HepG2 (cell line): Measurements from ENCODE around the gene LRRTM3. TPM values are rescaled to one million over a fixed set of nuclear protein-coding genes. Genes with fewer than 3 reads are reported as not detected.

Experiments used
- AGO1 ChIP-seq: fragments of 200-400 bp; formaldehyde crosslinking; IDR thresholded peaks from 2 replicates; pipeline ENCODE4 v1.6.1; 2017; ENCODE audit warnings: mild to moderate bottlenecking, low read depth, low read length, moderate library complexity; ENCODE audit not compliant: poor library complexity, severe bottlenecking
- HMGXB4 ChIP-seq, 2 experiments: sonication (generic) in 1 of 2; formaldehyde crosslinking in 1 of 2; IDR thresholded peaks; 2 replicates each; pipeline versions ENCODE4 v1.4.0 to v1.6.1; 2018 to 2020; ENCODE audit warnings: missing genetic modification reagents in 2 of 2, borderline replicate concordance in 1 of 2, low read depth in 1 of 2, mild to moderate bottlenecking in 1 of 2, missing biosample characterization in 1 of 2
- HOXA3 ChIP-seq: sonication (generic); formaldehyde crosslinking; IDR thresholded peaks from 2 replicates; pipeline ENCODE4 v1.5.0; 2020; ENCODE audit warnings: missing genetic modification reagents
- ZFP37 ChIP-seq: sonication (generic); formaldehyde crosslinking; IDR thresholded peaks from 2 replicates; pipeline ENCODE4 v1.4.0; 2020; ENCODE audit warnings: missing genetic modification reagents, borderline replicate concordance
- ZFP90 ChIP-seq: sonication (generic); formaldehyde crosslinking; IDR thresholded peaks from 2 replicates; pipeline ENCODE4 v1.8.0; 2022; ENCODE audit warnings: missing genetic modification reagents, mild to moderate bottlenecking, inconsistent platforms, borderline replicate concordance
- polyA plus RNA-seq, 8 experiments: library from polyadenylated mRNA; depleted of rRNA in 3 of 8; stranded (reverse) in 7 of 8; unstranded in 1 of 8; fragments of >200 nt; fragmentation: Illumina TruSeq in 4 of 8; extraction: Trizol in 4 of 8; gene quantifications; 2 replicates each; pipeline versions ENCODE4 v1.2.1 to v1.2.3, GENCODE V29; 2011 to 2016; ENCODE audit warnings: low read depth in 4 of 8, missing spikeins in 1 of 8, mixed read lengths in 1 of 8; ENCODE audit not compliant: insufficient read depth in 1 of 8
- total RNA-seq, 5 experiments: library from RNA; depleted of rRNA; stranded (reverse); fragments of >200 nt; fragmentation: Illumina TruSeq; extraction: Trizol; gene quantifications; 2 replicates each; pipeline ENCODE4 v1.2.3, GENCODE V29; 2016; ENCODE audit warnings: low read depth in 1 of 5
- TF ChIP-seq, protein P1 (sequence below): sonication (generic); formaldehyde crosslinking; IDR thresholded peaks from 2 replicates; pipeline ENCODE4 v1.4.0; 2020; ENCODE audit warnings: mild to moderate bottlenecking, missing genetic modification reagents
- TF ChIP-seq, protein P2 (sequence below): sonication (generic); formaldehyde crosslinking; IDR thresholded peaks from 2 replicates; pipeline ENCODE4 v1.8.1; 2023; ENCODE audit warnings: mild to moderate bottlenecking, missing genetic modification reagents
- TF ChIP-seq, protein P3 (sequence below): sonication (generic); formaldehyde crosslinking; IDR thresholded peaks from 2 replicates; pipeline ENCODE4 v1.9.0; 2021; ENCODE audit warnings: mild to moderate bottlenecking, missing genetic modification reagents

LRRTM3 gene
- total and polyA plus RNA-seq, 2 of the 13 experiments (the other 11 are each of a cell fraction or from before 2014, with no cell fraction given), result not detected

- no peak for TF ChIP-seq ZFP90 (CRISPR knock-in tag)
- no peak for TF ChIP-seq AGO1
- TF ChIP-seq HMGXB4 (CRISPR knock-in tag; IDR thresholded peaks at IDR 0.05; ENCODE audit: borderline replicate concordance in 1 of 2, low read depth in 1 of 2), result no peak
- no peak for TF ChIP-seq ZFP37 (CRISPR knock-in tag)
- TF ChIP-seq, protein P1, sequence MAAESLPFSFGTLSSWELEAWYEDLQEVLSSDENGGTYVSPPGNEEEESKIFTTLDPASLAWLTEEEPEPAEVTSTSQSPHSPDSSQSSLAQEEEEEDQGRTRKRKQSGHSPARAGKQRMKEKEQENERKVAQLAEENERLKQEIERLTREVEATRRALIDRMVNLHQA (CRISPR knock-in tag), result no peak
- TF ChIP-seq HOXA3 (CRISPR knock-in tag), result no peak
- TF ChIP-seq, protein P2, sequence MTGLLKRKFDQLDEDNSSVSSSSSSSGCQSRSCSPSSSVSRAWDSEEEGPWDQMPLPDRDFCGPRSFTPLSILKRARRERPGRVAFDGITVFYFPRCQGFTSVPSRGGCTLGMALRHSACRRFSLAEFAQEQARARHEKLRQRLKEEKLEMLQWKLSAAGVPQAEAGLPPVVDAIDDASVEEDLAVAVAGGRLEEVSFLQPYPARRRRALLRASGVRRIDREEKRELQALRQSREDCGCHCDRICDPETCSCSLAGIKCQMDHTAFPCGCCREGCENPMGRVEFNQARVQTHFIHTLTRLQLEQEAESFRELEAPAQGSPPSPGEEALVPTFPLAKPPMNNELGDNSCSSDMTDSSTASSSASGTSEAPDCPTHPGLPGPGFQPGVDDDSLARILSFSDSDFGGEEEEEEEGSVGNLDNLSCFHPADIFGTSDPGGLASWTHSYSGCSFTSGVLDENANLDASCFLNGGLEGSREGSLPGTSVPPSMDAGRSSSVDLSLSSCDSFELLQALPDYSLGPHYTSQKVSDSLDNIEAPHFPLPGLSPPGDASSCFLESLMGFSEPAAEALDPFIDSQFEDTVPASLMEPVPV (CRISPR knock-in tag), result no peak
- TF ChIP-seq, protein P3, sequence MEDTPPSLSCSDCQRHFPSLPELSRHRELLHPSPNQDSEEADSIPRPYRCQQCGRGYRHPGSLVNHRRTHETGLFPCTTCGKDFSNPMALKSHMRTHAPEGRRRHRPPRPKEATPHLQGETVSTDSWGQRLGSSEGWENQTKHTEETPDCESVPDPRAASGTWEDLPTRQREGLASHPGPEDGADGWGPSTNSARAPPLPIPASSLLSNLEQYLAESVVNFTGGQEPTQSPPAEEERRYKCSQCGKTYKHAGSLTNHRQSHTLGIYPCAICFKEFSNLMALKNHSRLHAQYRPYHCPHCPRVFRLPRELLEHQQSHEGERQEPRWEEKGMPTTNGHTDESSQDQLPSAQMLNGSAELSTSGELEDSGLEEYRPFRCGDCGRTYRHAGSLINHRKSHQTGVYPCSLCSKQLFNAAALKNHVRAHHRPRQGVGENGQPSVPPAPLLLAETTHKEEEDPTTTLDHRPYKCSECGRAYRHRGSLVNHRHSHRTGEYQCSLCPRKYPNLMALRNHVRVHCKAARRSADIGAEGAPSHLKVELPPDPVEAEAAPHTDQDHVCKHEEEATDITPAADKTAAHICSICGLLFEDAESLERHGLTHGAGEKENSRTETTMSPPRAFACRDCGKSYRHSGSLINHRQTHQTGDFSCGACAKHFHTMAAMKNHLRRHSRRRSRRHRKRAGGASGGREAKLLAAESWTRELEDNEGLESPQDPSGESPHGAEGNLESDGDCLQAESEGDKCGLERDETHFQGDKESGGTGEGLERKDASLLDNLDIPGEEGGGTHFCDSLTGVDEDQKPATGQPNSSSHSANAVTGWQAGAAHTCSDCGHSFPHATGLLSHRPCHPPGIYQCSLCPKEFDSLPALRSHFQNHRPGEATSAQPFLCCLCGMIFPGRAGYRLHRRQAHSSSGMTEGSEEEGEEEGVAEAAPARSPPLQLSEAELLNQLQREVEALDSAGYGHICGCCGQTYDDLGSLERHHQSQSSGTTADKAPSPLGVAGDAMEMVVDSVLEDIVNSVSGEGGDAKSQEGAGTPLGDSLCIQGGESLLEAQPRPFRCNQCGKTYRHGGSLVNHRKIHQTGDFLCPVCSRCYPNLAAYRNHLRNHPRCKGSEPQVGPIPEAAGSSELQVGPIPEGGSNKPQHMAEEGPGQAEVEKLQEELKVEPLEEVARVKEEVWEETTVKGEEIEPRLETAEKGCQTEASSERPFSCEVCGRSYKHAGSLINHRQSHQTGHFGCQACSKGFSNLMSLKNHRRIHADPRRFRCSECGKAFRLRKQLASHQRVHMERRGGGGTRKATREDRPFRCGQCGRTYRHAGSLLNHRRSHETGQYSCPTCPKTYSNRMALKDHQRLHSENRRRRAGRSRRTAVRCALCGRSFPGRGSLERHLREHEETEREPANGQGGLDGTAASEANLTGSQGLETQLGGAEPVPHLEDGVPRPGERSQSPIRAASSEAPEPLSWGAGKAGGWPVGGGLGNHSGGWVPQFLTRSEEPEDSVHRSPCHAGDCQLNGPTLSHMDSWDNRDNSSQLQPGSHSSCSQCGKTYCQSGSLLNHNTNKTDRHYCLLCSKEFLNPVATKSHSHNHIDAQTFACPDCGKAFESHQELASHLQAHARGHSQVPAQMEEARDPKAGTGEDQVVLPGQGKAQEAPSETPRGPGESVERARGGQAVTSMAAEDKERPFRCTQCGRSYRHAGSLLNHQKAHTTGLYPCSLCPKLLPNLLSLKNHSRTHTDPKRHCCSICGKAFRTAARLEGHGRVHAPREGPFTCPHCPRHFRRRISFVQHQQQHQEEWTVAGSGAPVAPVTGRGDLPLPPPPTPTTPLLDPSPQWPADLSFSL (CRISPR knock-in tag), result no peak
- TF ChIP-seq, all 625 proteins: peak for 0
Observed at GRCh38 chr10:66925373-66925772, 463 bp upstream of the LRRTM3 start (continued).
